ENCODE results near the gene SLC7A8. TPM values are rescaled to one million over a fixed set of nuclear protein-coding genes. Genes with fewer than 3 reads are reported as not detected.

SLC7A8 gene
- total RNA-seq, 1 experiment from 2014 or later = 3.8 TPM

- no peak overlapping the region for H3K4me2 ChIP-seq (ENCODE audit: low read length)
- no peak overlapping the region for H3K4me3 ChIP-seq (ENCODE audit: low read length)
- H3K9ac ChIP-seq (ENCODE audit: low read length) = no peak overlapping the region
- no peaks in the 10 kb centered on the region for H4K20me1 ChIP-seq (ENCODE audit: low read length)
- intact Hi-C loops (cut with micrococcal nuclease) = no loop called here
- ChIA-PET CTCF (no interaction called here), POLR2A (ENCODE audit: unreplicated experiment) (no interaction called here)
- no peaks in the 10 kb centered on the region for H3F3A ChIP-seq (ENCODE audit: low read length, unreplicated experiment)
- no peak for DNase-seq
- H2AFZ ChIP-seq (ENCODE audit: low read length) = no peak overlapping the region
- peaks cover 9% of the 10 kb centered on the region for H3K4me1 ChIP-seq (ENCODE audit: insufficient read depth, low read length)
- no peaks in the 10 kb centered on the region for H3K36me3 ChIP-seq (ENCODE audit: low read depth, low read length)
- no peaks in the 10 kb centered on the region for H3K79me2 ChIP-seq (ENCODE audit: low read length)
- H3K9me3 ChIP-seq (ENCODE audit: low read length) = no peaks in the 10 kb centered on the region
- no peak overlapping the region for H3K27ac ChIP-seq (ENCODE audit: low read length)
- no TSS peak for BruUV-seq (replicated peaks)
- ATAC-seq = no peak
- TF ChIP-seq EZH2 (IDR thresholded peaks at IDR 0.05; ENCODE audit: low read length, unreplicated experiment) (no peak), CTCF (conservative IDR thresholded peaks at IDR 0.05; ENCODE audit: low read depth, low read length) (no peak), EZH2phosphoT487 (IDR thresholded peaks at IDR 0.05; ENCODE audit: borderline replicate concordance, low read length) (no peak)
- no peaks in the 10 kb centered on the region for H3K9me2 ChIP-seq (replicated peaks; ENCODE audit: low read length)
- H3K27me3 ChIP-seq (ENCODE audit: low read length) = no peaks in the 10 kb centered on the region
These were observed 24.7 kb downstream of the SLC7A8 start for GRCh38 chr14:23158779-23159178.

GRCh38 chr14:23154964-23155587, 28.4 kb downstream of the SLC7A8 start:
- CTCF ChIA-PET = no interaction called here
- Histone ChIP-seq H4K20me1 (ENCODE audit: low read length) (no peaks in the 10 kb centered on the region), H3K9ac (ENCODE audit: low read length) (no peak overlapping the region), H3K4me3 (ENCODE audit: low read length) (no peak overlapping the region), H3K9me2 (replicated peaks; ENCODE audit: low read length) (no peaks in the 10 kb centered on the region), H3K27me3 (ENCODE audit: low read length) (no peaks in the 10 kb centered on the region), H3K4me1 (ENCODE audit: insufficient read depth, low read length) (no peaks in the 10 kb centered on the region; the same call in 1 of the 2 replicates), H3K27ac (ENCODE audit: low read length) (no peak overlapping the region), H3K79me2 (ENCODE audit: low read length) (no peaks in the 10 kb centered on the region), H2AFZ (ENCODE audit: low read length) (no peak overlapping the region), H3K4me2 (ENCODE audit: low read length) (no peak overlapping the region), H3F3A (ENCODE audit: low read length, unreplicated experiment) (no peaks in the 10 kb centered on the region), H3K36me3 (ENCODE audit: low read depth, low read length) (no peaks in the 10 kb centered on the region), H3K9me3 (ENCODE audit: low read length) (no peaks in the 10 kb centered on the region)
- ATAC-seq = peak; percentile 40; the same call in 1 of the 2 replicates
- no TSS peak for BruUV-seq (replicated peaks)
- POLR2A ChIA-PET (ENCODE audit: unreplicated experiment) = no interaction called here
- intact Hi-C loops (cut with micrococcal nuclease) = no loop called here
- TF ChIP-seq EZH2 (IDR thresholded peaks at IDR 0.05; ENCODE audit: low read length, unreplicated experiment) (no peak), CTCF (conservative IDR thresholded peaks at IDR 0.05; ENCODE audit: low read depth, low read length) (no peak), EZH2phosphoT487 (IDR thresholded peaks at IDR 0.05; ENCODE audit: borderline replicate concordance, low read length) (no peak)
- peak; percentile 33 for DNase-seq

Measured in PC-3 (cell line).